ENCODE measurements around the gene AMBRA1. TPM values are rescaled to one million over a fixed set of nuclear protein-coding genes. Genes with fewer than 3 reads are reported as not detected.
"Not testable (repeated sequence)": the region's sequence is repeated elsewhere in the genome, so short reads cannot be mapped to it uniquely, and the experiment has no call there.

The AMBRA1 gene
- total and polyA plus RNA-seq, 2 donors from 2014 or later: 8.0 to 32.6 TPM

- peaks cover 4 to 12% (median 7%) of the 10 kb centered on the region in 3 donors for H3K4me1 ChIP-seq (ENCODE audit: control insufficient read depth in 2 of 3, insufficient read depth in 2 of 3, low read depth in 1 of 3, low read length in 3 of 3)
- peak overlapping the region in 2 of 3 donors; percentile 23 to 37 for H3K4me3 ChIP-seq (ENCODE audit: low read length in 3 of 3)
- no peaks in the 10 kb centered on the region for H3K9me3 ChIP-seq (ENCODE audit: control insufficient read depth in 2 of 3, insufficient read depth in 1 of 3, low read length in 3 of 3)
- TF ChIP-seq CTCF (IDR thresholded peaks at IDR 0.05; ENCODE audit: borderline replicate concordance, extremely low read depth, insufficient read depth): no peak
- DNase-seq (no peak), FAIRE-seq (no peak)
- peak overlapping the region in 1 of 2 donors; percentile 48 for H3K27ac ChIP-seq (ENCODE audit: low read depth in 2 of 2, low read length in 2 of 2)
- intact Hi-C loops (cut with DNase I): no loop called here
- no peaks in the 10 kb centered on the region for H3K36me3 ChIP-seq (ENCODE audit: control insufficient read depth in 2 of 3, insufficient read depth in 3 of 3, low read length in 3 of 3)
- H3K9ac ChIP-seq (ENCODE audit: low read length in 3 of 3): no peak overlapping the region
- no peaks in the 10 kb centered on the region for H3K27me3 ChIP-seq (ENCODE audit: control insufficient read depth, insufficient read depth, low read length)
These were observed 2.9 kb downstream of the AMBRA1 start for GRCh38 chr11:46590740-46591605.

DNA sequence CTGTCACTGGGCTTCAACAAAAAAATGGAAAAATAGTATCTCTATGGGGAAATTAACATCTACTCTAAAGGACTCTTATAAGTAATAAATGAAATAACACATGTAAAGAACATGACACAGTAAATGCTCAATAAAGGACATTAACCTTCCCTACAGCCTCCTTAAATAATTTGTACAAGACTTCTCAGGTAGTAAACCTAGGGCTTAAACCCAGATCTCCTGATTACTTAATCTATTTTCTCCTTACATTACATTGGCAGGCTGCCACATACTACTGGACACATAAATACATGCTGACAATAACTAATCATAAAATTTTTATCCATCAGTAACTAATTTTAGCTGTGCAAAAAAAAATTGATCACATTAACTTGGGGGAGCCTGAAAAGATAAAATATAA lies 4.9 kb downstream of the AMBRA1 start:
- Histone ChIP-seq H3K9ac (ENCODE audit: low read length in 3 of 3) (no peak overlapping the region), H3K27me3 (ENCODE audit: control insufficient read depth, insufficient read depth, low read length) (no peaks in the 10 kb centered on the region), H3K4me1 (ENCODE audit: control insufficient read depth in 2 of 3, insufficient read depth in 2 of 3, low read depth in 1 of 3, low read length in 3 of 3) (peaks cover 4 to 12% (median 7%) of the 10 kb centered on the region in 3 donors), H3K36me3 (ENCODE audit: control insufficient read depth in 2 of 3, insufficient read depth in 3 of 3, low read length in 3 of 3) (no peaks in the 10 kb centered on the region), H3K27ac (ENCODE audit: low read depth in 2 of 2, low read length in 2 of 2) (no peak overlapping the region), H3K4me3 (ENCODE audit: low read length in 3 of 3) (no peak overlapping the region), H3K9me3 (ENCODE audit: control insufficient read depth in 2 of 3, insufficient read depth in 1 of 3, low read length in 3 of 3) (no peaks in the 10 kb centered on the region)
- DNase-seq: no peak
- no peak for FAIRE-seq
- intact Hi-C loops (cut with DNase I): no loop called here
- no peak for TF ChIP-seq CTCF (IDR thresholded peaks at IDR 0.05; ENCODE audit: borderline replicate concordance, extremely low read depth, insufficient read depth)

DNA sequence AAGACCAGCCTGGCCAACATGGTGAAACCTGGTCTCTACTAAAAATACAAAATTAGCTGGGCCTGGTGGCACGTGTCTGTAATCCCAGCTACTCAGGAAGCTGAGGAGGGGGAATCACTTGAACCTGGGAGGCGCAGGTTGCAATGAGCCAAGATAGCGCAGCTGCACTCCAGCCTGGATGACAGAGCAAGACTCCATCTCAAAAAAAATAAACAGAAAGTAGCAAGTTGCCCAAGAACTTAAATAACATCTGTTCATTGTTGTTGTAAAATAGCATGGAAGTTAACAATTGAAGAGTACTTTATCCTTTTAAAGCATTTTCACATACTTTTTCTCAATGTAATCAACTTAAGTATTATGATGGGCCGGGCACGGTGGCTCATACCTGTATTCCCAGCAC lies 5.7 kb downstream of the AMBRA1 start:
- Histone ChIP-seq H3K9me3 (ENCODE audit: control insufficient read depth in 2 of 3, insufficient read depth in 1 of 3, low read length in 3 of 3) (no peaks in the 10 kb centered on the region), H3K4me3 (ENCODE audit: low read length in 3 of 3) (no peak overlapping the region), H3K36me3 (ENCODE audit: control insufficient read depth in 2 of 3, insufficient read depth in 3 of 3, low read length in 3 of 3) (no peaks in the 10 kb centered on the region), H3K27me3 (ENCODE audit: control insufficient read depth, insufficient read depth, low read length) (no peaks in the 10 kb centered on the region), H3K9ac (ENCODE audit: low read length in 3 of 3) (no peak overlapping the region), H3K4me1 (ENCODE audit: control insufficient read depth in 2 of 3, insufficient read depth in 2 of 3, low read depth in 1 of 3, low read length in 3 of 3) (peaks cover 4 to 12% (median 7%) of the 10 kb centered on the region in 3 donors), H3K27ac (ENCODE audit: low read depth in 2 of 2, low read length in 2 of 2) (no peak overlapping the region)
- DNase-seq: no peak
- no peak for FAIRE-seq
- no peak for TF ChIP-seq CTCF (IDR thresholded peaks at IDR 0.05; ENCODE audit: borderline replicate concordance, extremely low read depth, insufficient read depth)
- intact Hi-C loops (cut with DNase I): no loop called here

GRCh38 chr11:46583513-46583912 lies 10.3 kb downstream of the AMBRA1 start:
- intact Hi-C loops (cut with DNase I); DNase-seq; H3K27ac ChIP-seq (ENCODE audit: low read depth in 2 of 2, low read length in 2 of 2); H3K27me3 ChIP-seq (ENCODE audit: control insufficient read depth, insufficient read depth, low read length); H3K9ac ChIP-seq (ENCODE audit: low read length in 3 of 3); H3K36me3 ChIP-seq (ENCODE audit: control insufficient read depth in 2 of 3, insufficient read depth in 3 of 3, low read length in 3 of 3); H3K4me3 ChIP-seq (ENCODE audit: low read length in 3 of 3); FAIRE-seq; H3K4me1 ChIP-seq (ENCODE audit: control insufficient read depth in 2 of 3, insufficient read depth in 2 of 3, low read depth in 1 of 3, low read length in 3 of 3); H3K9me3 ChIP-seq (ENCODE audit: control insufficient read depth in 2 of 3, insufficient read depth in 1 of 3, low read length in 3 of 3): not testable (repeated sequence)
